Measurements from ENCODE around the gene WDR45B. TPM values are rescaled to one million over a fixed set of nuclear protein-coding genes. Genes with fewer than 3 reads are reported as not detected.

WDR45B gene
- total and polyA plus RNA-seq, 7 donors, result 51.7 to 70.1 (median 66.8) TPM

GRCh38 chr17:82685291-82685690 is 37.0 kb upstream of the WDR45B start:
- H3K9me3 ChIP-seq, result peaks cover 0 to 4% (median 0%) of the 10 kb centered on the region in 4 donors
- H3K27me3 ChIP-seq, result no peaks in the 10 kb centered on the region
- H3K36me3 ChIP-seq, result no peaks in the 10 kb centered on the region
- no peak overlapping the region for H3K27ac ChIP-seq
- DNase-seq, result no peak
- intact Hi-C loops (cut with DNase I), result no loop called here
- H3K4me3 ChIP-seq, result no peak overlapping the region
- TF ChIP-seq EP300 (IDR thresholded peaks at IDR 0.05), result no peak
- no peak for TF ChIP-seq POLR2A (IDR thresholded peaks at IDR 0.05)
- TF ChIP-seq POLR2AphosphoS5 (IDR thresholded peaks at IDR 0.05), result no peak
- TF ChIP-seq CTCF (IDR thresholded peaks at IDR 0.05), result no peak
- WGBS, 2 donors, result 91 to 96% methylated on average over 12 of the region's 12 CpGs
- no peaks in the 10 kb centered on the region for H3K4me1 ChIP-seq

GRCh38 chr17:82684228-82684841 is 36.1 kb upstream of the WDR45B start:
- WGBS, 2 donors, result 13 to 66% methylated on average over 13 of the region's 13 CpGs
- H3K27ac ChIP-seq, result no peak overlapping the region

GRCh38 chr17:82683534-82683933 is 35.3 kb upstream of the WDR45B start:
- H3K4me3 ChIP-seq, result no peak overlapping the region
- no peak for DNase-seq
- peaks cover 0 to 4% (median 0%) of the 10 kb centered on the region in 4 donors for H3K9me3 ChIP-seq
- H3K4me1 ChIP-seq, result no peaks in the 10 kb centered on the region
- no peak overlapping the region for H3K27ac ChIP-seq
- TF ChIP-seq EP300 (IDR thresholded peaks at IDR 0.05) (no peak), POLR2AphosphoS5 (IDR thresholded peaks at IDR 0.05) (no peak), CTCF (IDR thresholded peaks at IDR 0.05) (no peak), POLR2A (IDR thresholded peaks at IDR 0.05) (no peak)
- no peaks in the 10 kb centered on the region for H3K27me3 ChIP-seq
- intact Hi-C loops (cut with DNase I), result no loop called here
- WGBS, 2 donors, result 87 to 93% methylated on average over 1 of the region's 1 CpG
- no peaks in the 10 kb centered on the region for H3K36me3 ChIP-seq

More at GRCh38 chr17:82684228-82684841, 36.1 kb upstream of the WDR45B start:
- peaks cover 0 to 4% (median 0%) of the 10 kb centered on the region in 4 donors for H3K9me3 ChIP-seq
- DNase-seq, result no peak
- H3K27me3 ChIP-seq, result no peaks in the 10 kb centered on the region
- no peaks in the 10 kb centered on the region for H3K36me3 ChIP-seq
- TF ChIP-seq POLR2AphosphoS5 (IDR thresholded peaks at IDR 0.05), result no peak
- H3K4me1 ChIP-seq, result no peaks in the 10 kb centered on the region
- H3K4me3 ChIP-seq, result no peak overlapping the region
- intact Hi-C loops (cut with DNase I), result no loop called here

GRCh38 chr17:82681547-82681946 is 33.3 kb upstream of the WDR45B start:
- no peaks in the 10 kb centered on the region for H3K36me3 ChIP-seq
- no peak overlapping the region for H3K27ac ChIP-seq
- no peak for DNase-seq
- H3K27me3 ChIP-seq, result no peaks in the 10 kb centered on the region
- no peaks in the 10 kb centered on the region for H3K4me1 ChIP-seq
- WGBS, 2 donors, result 96 to 97% methylated on average over 3 of the region's 3 CpGs
- H3K9me3 ChIP-seq, result peaks cover 0 to 4% (median 0%) of the 10 kb centered on the region in 4 donors
- intact Hi-C loops (cut with DNase I), result no loop called here
- no peak overlapping the region for H3K4me3 ChIP-seq
- TF ChIP-seq POLR2A (IDR thresholded peaks at IDR 0.05), result no peak
- TF ChIP-seq EP300 (IDR thresholded peaks at IDR 0.05), result no peak
- TF ChIP-seq CTCF (IDR thresholded peaks at IDR 0.05), result no peak
- no peak for TF ChIP-seq POLR2AphosphoS5 (IDR thresholded peaks at IDR 0.05)

GRCh38 chr17:82679586-82680465 is 31.6 kb upstream of the WDR45B start:
- H3K4me1 ChIP-seq, result no peaks in the 10 kb centered on the region
- peaks cover 0 to 4% (median 0%) of the 10 kb centered on the region in 4 donors for H3K9me3 ChIP-seq
- no peak overlapping the region for H3K4me3 ChIP-seq
- no peak overlapping the region for H3K27ac ChIP-seq
- 51 to 82% methylated on average over 28 of the region's 28 CpGs for WGBS, 2 donors
- H3K36me3 ChIP-seq, result no peaks in the 10 kb centered on the region
- H3K27me3 ChIP-seq, result no peaks in the 10 kb centered on the region
- TF ChIP-seq POLR2AphosphoS5 (IDR thresholded peaks at IDR 0.05), result no peak
- no peak for TF ChIP-seq EP300 (IDR thresholded peaks at IDR 0.05)
- no peak for TF ChIP-seq POLR2A (IDR thresholded peaks at IDR 0.05)
- no peak for TF ChIP-seq CTCF (IDR thresholded peaks at IDR 0.05)
- intact Hi-C loops (cut with DNase I), result no loop called here
- DNase-seq, result no peak

Data from sigmoid colon (tissue), 7 donors.